Regular cardiac myocyte (primary cell): ENCODE measurements around the gene NR4A3. TPM values are rescaled to one million over a fixed set of nuclear protein-coding genes. Genes with fewer than 3 reads are reported as not detected.

Source experiments
- total RNA-seq: library from RNA; depleted of rRNA; stranded (reverse); fragments of >200 nt; gene quantifications from 2 replicates; pipeline ENCODE4 v1.2.3, GENCODE V29; 2014

NR4A3 gene
- 0.58 and 3.7 TPM in 2 replicates for total RNA-seq

GRCh38 chr9:99821396-99822108 is at the start of gene NR4A3:
TSS of gene NR4A3 (plus strand) at chr9:99821885. CDS start at chr9:99828043, 6,158 bp downstream.

GRCh38 chr9:99906403-99907207 is 84.9 kb downstream of the NR4A3 start, which contains the start of gene STX17:
TSS of gene STX17 (plus strand) at chr9:99906654. CDS start at chr9:99915240, 8,586 bp downstream.

Other genes with a start within 250 kb of the NR4A3 start
- gene STX17, start 84.8 kb downstream of the NR4A3 start, total RNA-seq, result 17.1 and 21.4 TPM in 2 replicates